ENCODE results near the gene DCC.

DCC gene

GRCh38 chr18:53544917-53545316, 1204.9 kb downstream of the DCC start:
- no peaks in the 10 kb centered on the region for H3K9me3 ChIP-seq (ENCODE audit: control insufficient read depth, low read length)
- H3K27ac ChIP-seq (ENCODE audit: low read depth, low read length, severe bottlenecking), result no peak overlapping the region
- 64 to 77% methylated on average over 2 to 3 of the region's 3 CpGs for WGBS, 2 experiments (ENCODE audit: insufficient coverage in 2 of 2)
- H3K4me3 ChIP-seq (ENCODE audit: extremely low read depth, insufficient read depth, low read length, poor library complexity, severe bottlenecking), result no peak overlapping the region
- H3K36me3 ChIP-seq (ENCODE audit: control insufficient read depth, insufficient read depth, low read length), result no peaks in the 10 kb centered on the region
- peaks cover 3% of the 10 kb centered on the region for H3K4me1 ChIP-seq (ENCODE audit: control insufficient read depth, insufficient read depth, low read length, poor library complexity, severe bottlenecking)

GRCh38 chr18:53551868-53552426, 1212.0 kb downstream of the DCC start:
- WGBS, 2 experiments (ENCODE audit: insufficient coverage in 2 of 2), result 86 to 92% methylated on average over 6 to 7 of the region's 8 CpGs
- H3K36me3 ChIP-seq (ENCODE audit: control insufficient read depth, insufficient read depth, low read length), result no peaks in the 10 kb centered on the region
- no peak overlapping the region for H3K4me3 ChIP-seq (ENCODE audit: extremely low read depth, insufficient read depth, low read length, poor library complexity, severe bottlenecking)
- H3K4me1 ChIP-seq (ENCODE audit: control insufficient read depth, insufficient read depth, low read length, poor library complexity, severe bottlenecking), result no peaks in the 10 kb centered on the region
- no peak overlapping the region for H3K27ac ChIP-seq (ENCODE audit: low read depth, low read length, severe bottlenecking)
- H3K9me3 ChIP-seq (ENCODE audit: control insufficient read depth, low read length), result no peaks in the 10 kb centered on the region

GRCh38 chr18:53553030-53553429, 1213.0 kb downstream of the DCC start:
- 57% methylated on average over 1 of the region's 2 CpGs; no CpG with 5 or more reads in 1 of the 2 experiments for WGBS, 2 experiments (ENCODE audit: insufficient coverage in 2 of 2)
- H3K36me3 ChIP-seq (ENCODE audit: control insufficient read depth, insufficient read depth, low read length), result no peaks in the 10 kb centered on the region
- no peaks in the 10 kb centered on the region for H3K9me3 ChIP-seq (ENCODE audit: control insufficient read depth, low read length)
- no peak overlapping the region for H3K4me3 ChIP-seq (ENCODE audit: extremely low read depth, insufficient read depth, low read length, poor library complexity, severe bottlenecking)
- no peak overlapping the region for H3K27ac ChIP-seq (ENCODE audit: low read depth, low read length, severe bottlenecking)
- H3K4me1 ChIP-seq (ENCODE audit: control insufficient read depth, insufficient read depth, low read length, poor library complexity, severe bottlenecking), result no peaks in the 10 kb centered on the region

GRCh38 chr18:53556450-53556849, 1216.5 kb downstream of the DCC start:
- H3K9me3 ChIP-seq (ENCODE audit: control insufficient read depth, low read length), result no peaks in the 10 kb centered on the region
- 80% methylated on average over 1 of the region's 2 CpGs; no CpG with 5 or more reads in 1 of the 2 experiments for WGBS, 2 experiments (ENCODE audit: insufficient coverage in 2 of 2)
- H3K4me1 ChIP-seq (ENCODE audit: control insufficient read depth, insufficient read depth, low read length, poor library complexity, severe bottlenecking), result no peaks in the 10 kb centered on the region
- H3K4me3 ChIP-seq (ENCODE audit: extremely low read depth, insufficient read depth, low read length, poor library complexity, severe bottlenecking), result no peak overlapping the region
- no peak overlapping the region for H3K27ac ChIP-seq (ENCODE audit: low read depth, low read length, severe bottlenecking)
- no peaks in the 10 kb centered on the region for H3K36me3 ChIP-seq (ENCODE audit: control insufficient read depth, insufficient read depth, low read length)

GRCh38 chr18:53560546-53560945, 1220.5 kb downstream of the DCC start:
- WGBS, 2 experiments (ENCODE audit: insufficient coverage in 2 of 2), result 83 to 100% methylated on average over 1 of the region's 2 CpGs
- no peaks in the 10 kb centered on the region for H3K9me3 ChIP-seq (ENCODE audit: control insufficient read depth, low read length)
- no peak overlapping the region for H3K27ac ChIP-seq (ENCODE audit: low read depth, low read length, severe bottlenecking)
- H3K4me1 ChIP-seq (ENCODE audit: control insufficient read depth, insufficient read depth, low read length, poor library complexity, severe bottlenecking), result no peaks in the 10 kb centered on the region
- H3K36me3 ChIP-seq (ENCODE audit: control insufficient read depth, insufficient read depth, low read length), result no peaks in the 10 kb centered on the region
- no peak overlapping the region for H3K4me3 ChIP-seq (ENCODE audit: extremely low read depth, insufficient read depth, low read length, poor library complexity, severe bottlenecking)

GRCh38 chr18:53566626-53567025, 1226.6 kb downstream of the DCC start:
- Histone ChIP-seq H3K4me3 (ENCODE audit: extremely low read depth, insufficient read depth, low read length, poor library complexity, severe bottlenecking) (no peak overlapping the region), H3K9me3 (ENCODE audit: control insufficient read depth, low read length) (no peaks in the 10 kb centered on the region), H3K27ac (ENCODE audit: low read depth, low read length, severe bottlenecking) (no peak overlapping the region), H3K36me3 (ENCODE audit: control insufficient read depth, insufficient read depth, low read length) (no peaks in the 10 kb centered on the region), H3K4me1 (ENCODE audit: control insufficient read depth, insufficient read depth, low read length, poor library complexity, severe bottlenecking) (no peaks in the 10 kb centered on the region)
- 100% methylated on average over 1 of the region's 2 CpGs; no CpG with 5 or more reads in 1 of the 2 experiments for WGBS, 2 experiments (ENCODE audit: insufficient coverage in 2 of 2)

- H3K4me3 ChIP-seq (ENCODE audit: extremely low read depth, insufficient read depth, low read length, poor library complexity, severe bottlenecking), result no peak overlapping the region
- H3K4me1 ChIP-seq (ENCODE audit: control insufficient read depth, insufficient read depth, low read length, poor library complexity, severe bottlenecking), result no peaks in the 10 kb centered on the region
- H3K27ac ChIP-seq (ENCODE audit: low read depth, low read length, severe bottlenecking), result no peak overlapping the region
- no peaks in the 10 kb centered on the region for H3K9me3 ChIP-seq (ENCODE audit: control insufficient read depth, low read length)
- 69 to 84% methylated on average over 9 of the region's 12 CpGs for WGBS, 2 experiments (ENCODE audit: insufficient coverage in 2 of 2)
- H3K36me3 ChIP-seq (ENCODE audit: control insufficient read depth, insufficient read depth, low read length), result no peaks in the 10 kb centered on the region
Observed at GRCh38 chr18:53567929-53568574, 1228.1 kb downstream of the DCC start.
